MM.1S (cell line): ENCODE measurements around the gene COLEC11.

Experiments used
- DNase-seq: peaks from one replicate; pipeline ENCODE4 v3.0.0-alpha.2; 2015
- H2AFZ ChIP-seq: fragments of 300-600 bp; sonication (generic); 2 replicates; pipeline ENCODE4 v1.6.0; 2016; ENCODE audit warnings: antibody characterized with exemption, low read length
- H3F3A ChIP-seq: fragments of 300-600 bp; sonication (generic); 2 replicates; pipeline ENCODE4 v1.6.1; 2016; ENCODE audit warnings: mild to moderate bottlenecking, antibody characterized with exemption, low read length, moderate library complexity, mixed read lengths; ENCODE audit not compliant: insufficient read depth
- H3K27ac ChIP-seq: fragments of 300-600 bp; sonication (generic); 2 replicates; pipeline ENCODE4 v1.5.1; 2016; ENCODE audit warnings: mild to moderate bottlenecking, low read length
- H3K27me3 ChIP-seq: fragments of 300-600 bp; sonication (generic); replicated peaks from 2 replicates; pipeline ENCODE4 v1.6.0; 2016; ENCODE audit warnings: low read length; ENCODE audit not compliant: insufficient read depth
- H3K36me3 ChIP-seq: fragments of 300-600 bp; sonication (generic); replicated peaks from 2 replicates; pipeline ENCODE4 v1.6.1; 2016; ENCODE audit warnings: mild to moderate bottlenecking, low read length, mixed read lengths; ENCODE audit not compliant: insufficient read depth
- H3K4me1 ChIP-seq: fragments of 300-600 bp; sonication (generic); 2 replicates; pipeline ENCODE4 v1.6.1; 2016; ENCODE audit warnings: low read length, mixed read lengths
- H3K4me2 ChIP-seq: fragments of 300-600 bp; sonication (generic); 2 replicates; pipeline ENCODE4 v1.6.0; 2016; ENCODE audit warnings: low read depth, low read length
- H3K4me3 ChIP-seq: fragments of 300-600 bp; sonication (generic); 2 replicates; pipeline ENCODE4 v1.5.1; 2016; ENCODE audit warnings: low read length, mixed read lengths
- H3K79me2 ChIP-seq: fragments of 300-600 bp; sonication (generic); 2 replicates; pipeline ENCODE4 v1.6.1; 2016; ENCODE audit warnings: mixed run types, low read length, mixed read lengths
- H3K9ac ChIP-seq: fragments of 300-600 bp; sonication (generic); 2 replicates; pipeline ENCODE4 v1.6.1; 2016; ENCODE audit warnings: low read length, mixed read lengths
- H3K9me2 ChIP-seq: fragments of 300-600 bp; sonication (generic); replicated peaks from 2 replicates; pipeline ENCODE4 v1.6.1; 2016; ENCODE audit warnings: mild to moderate bottlenecking, low read length, mixed read lengths; ENCODE audit not compliant: insufficient read depth
- H3K9me3 ChIP-seq: fragments of 300-600 bp; sonication (generic); replicated peaks from 2 replicates; pipeline ENCODE4 v1.6.1; 2016; ENCODE audit warnings: mild to moderate bottlenecking, low read length, mixed read lengths; ENCODE audit not compliant: insufficient read depth
- H4K20me1 ChIP-seq: fragments of 300-600 bp; sonication (generic); 2 replicates; pipeline ENCODE4 v1.6.1; 2016; ENCODE audit warnings: mild to moderate bottlenecking, low read length, moderate library complexity, mixed read lengths; ENCODE audit not compliant: insufficient read depth
- CTCF ChIP-seq: fragments of 300-600 bp; sonication (generic); IDR thresholded peaks from 2 replicates; pipeline ENCODE4 v1.5.1; 2016; ENCODE audit warnings: antibody characterized with exemption, low read length, mixed read lengths
- EZH2 ChIP-seq: fragments of 300-600 bp; sonication (generic); optimal IDR thresholded peaks from 2 replicates; pipeline ENCODE3; 2017; ENCODE audit warnings: low read depth, mild to moderate bottlenecking, antibody characterized with exemption, low read length, mixed read lengths
- EZH2phosphoT487 ChIP-seq: fragments of 300-600 bp; sonication (generic); IDR thresholded peaks from 2 replicates; pipeline ENCODE4 v1.6.1; 2018; ENCODE audit warnings: antibody characterized with exemption, low read length

COLEC11 gene

GRCh38 chr2:3654011-3654410, 59.1 kb downstream of the COLEC11 start:
- H3K27ac ChIP-seq: no peak overlapping the region
- H3F3A ChIP-seq: no peaks in the 10 kb centered on the region
- no peaks in the 10 kb centered on the region for H3K27me3 ChIP-seq
- no peaks in the 10 kb centered on the region for H3K9me3 ChIP-seq
- no peaks in the 10 kb centered on the region for H3K79me2 ChIP-seq
- no peak overlapping the region for H3K4me2 ChIP-seq
- H4K20me1 ChIP-seq: no peaks in the 10 kb centered on the region
- H3K4me1 ChIP-seq: no peaks in the 10 kb centered on the region
- H3K4me3 ChIP-seq: no peak overlapping the region
- DNase-seq: no peak
- no peak overlapping the region for H2AFZ ChIP-seq
- no peak for TF ChIP-seq CTCF
- no peak for TF ChIP-seq EZH2
- TF ChIP-seq EZH2phosphoT487: no peak
- no peaks in the 10 kb centered on the region for H3K9me2 ChIP-seq
- H3K36me3 ChIP-seq: no peaks in the 10 kb centered on the region
- H3K9ac ChIP-seq: no peak overlapping the region

- H3K4me3 ChIP-seq: no peak overlapping the region
- no peaks in the 10 kb centered on the region for H3F3A ChIP-seq
- no peak for DNase-seq
- H2AFZ ChIP-seq: no peak overlapping the region
- no peaks in the 10 kb centered on the region for H3K9me3 ChIP-seq
- no peak overlapping the region for H3K27ac ChIP-seq
- no peaks in the 10 kb centered on the region for H4K20me1 ChIP-seq
- no peaks in the 10 kb centered on the region for H3K36me3 ChIP-seq
- H3K27me3 ChIP-seq: no peaks in the 10 kb centered on the region
- H3K9me2 ChIP-seq: no peaks in the 10 kb centered on the region
- TF ChIP-seq CTCF (no peak), EZH2phosphoT487 (no peak), EZH2 (no peak)
- H3K4me2 ChIP-seq: no peak overlapping the region
- H3K79me2 ChIP-seq: no peaks in the 10 kb centered on the region
- no peaks in the 10 kb centered on the region for H3K4me1 ChIP-seq
- H3K9ac ChIP-seq: no peak overlapping the region
These were observed 59.8 kb downstream of the COLEC11 start for GRCh38 chr2:3654531-3655225.

DNA sequence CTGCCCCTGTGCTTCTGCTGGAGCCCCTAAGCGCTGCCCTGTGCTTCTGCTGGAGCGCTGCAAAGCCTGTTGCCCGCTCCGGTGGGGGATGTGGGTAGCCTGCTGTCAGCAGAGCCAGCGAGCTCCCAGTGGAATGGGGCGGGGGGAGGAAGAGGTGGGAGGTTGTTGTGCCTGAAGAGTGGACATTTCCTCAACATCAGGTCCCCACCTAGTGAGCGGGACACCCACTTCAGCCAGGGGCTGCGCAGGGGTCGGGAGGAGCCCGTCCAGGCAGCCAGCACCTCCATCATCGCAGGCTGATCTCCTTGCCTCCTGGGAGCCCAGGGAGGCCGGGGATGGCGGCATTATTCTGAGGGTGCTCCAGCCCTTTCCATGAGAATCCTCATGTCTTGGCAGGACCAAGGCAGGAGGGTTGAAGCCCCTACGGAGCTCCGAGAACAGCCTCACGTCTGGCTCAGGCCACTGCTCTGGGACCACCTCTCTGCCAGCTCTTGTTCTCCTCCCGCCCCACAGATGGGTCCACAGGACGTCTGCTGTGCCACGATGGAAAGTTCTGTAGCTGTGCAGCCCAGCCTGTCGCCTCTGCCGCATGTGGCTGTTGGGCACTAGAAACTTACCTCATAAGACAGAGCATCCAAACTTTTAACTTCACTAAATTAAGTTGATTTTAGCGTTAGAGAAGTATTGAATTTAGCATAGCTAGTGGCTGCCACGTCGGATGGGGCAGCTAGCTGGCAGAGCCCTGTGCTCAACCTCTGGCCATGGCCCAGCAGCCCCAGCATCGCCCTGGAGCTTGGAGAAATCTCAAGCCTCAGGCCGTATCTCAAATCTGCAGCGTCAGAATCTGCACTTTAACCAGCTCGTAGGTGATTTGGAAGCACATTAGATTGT, 61.2 kb downstream of the COLEC11 start:
- Histone ChIP-seq H2AFZ (no peak overlapping the region), H3K79me2 (no peaks in the 10 kb centered on the region), H3K9me3 (no peaks in the 10 kb centered on the region), H3K36me3 (no peaks in the 10 kb centered on the region), H3K27me3 (no peaks in the 10 kb centered on the region), H4K20me1 (no peaks in the 10 kb centered on the region), H3K9me2 (no peaks in the 10 kb centered on the region), H3K9ac (no peak overlapping the region), H3K4me2 (no peak overlapping the region), H3K4me1 (no peaks in the 10 kb centered on the region), H3K27ac (no peak overlapping the region), H3K4me3 (no peak overlapping the region), H3F3A (no peaks in the 10 kb centered on the region)
- DNase-seq: no peak
- no peak for TF ChIP-seq EZH2phosphoT487
- no peak for TF ChIP-seq CTCF
